Right ventricle myocardium superior (tissue), 1 donor: ENCODE results near the gene INPP4B. TPM values are rescaled to one million over a fixed set of nuclear protein-coding genes. Genes with fewer than 3 reads are reported as not detected.
A peak's percentile ranks its signal among the peaks of the same experiment; 100 is the strongest.
"Not testable (repeated sequence)": the region's sequence is repeated elsewhere in the genome, so short reads cannot be mapped to it uniquely, and the experiment has no call there.

ENCODE experiments used
- ATAC-seq: fragments of 200-7000 bp; cut with Tn5 transposase; one replicate; pipeline ENCODE4 v1.9.1; 2020; ENCODE audit warnings: mild to moderate bottlenecking; ENCODE audit not compliant: poor library complexity
- DNase-seq: peaks from one replicate; pipeline ENCODE4 v3.0.0-alpha.2; 2020
- intact Hi-C: fragments of 100-400 bp; cut with DNase I; formaldehyde crosslinking; loops from one replicate; pipeline ENCODE4 v1.11.2; 2022
- total RNA-seq: library from RNA; stranded (reverse); fragmentation: NEBNext Ultra II Directional; extraction: Animal tissue kit (Norgen Biotek cat#: 25700); gene quantifications from one replicate; pipeline ENCODE4 v1.2.1, GENCODE V29; 2021
- donor health status: DM: no; HTN: yes; CAD: no; lungs with severe emphysema.

Gene INPP4B
- total RNA-seq, 1 donor from 2014 or later = 10.7 TPM

GRCh38 chr4:142411993-142412392 is 434.1 kb downstream of the INPP4B start:
- DNase-seq (no peak), ATAC-seq (no peak)
- intact Hi-C loops = no loop called here

- intact Hi-C loops = no loop called here
- ATAC-seq (no peak), DNase-seq (no peak)
These were observed 438.1 kb downstream of the INPP4B start for GRCh38 chr4:142408003-142408441.

GRCh38 chr4:142407596-142407995 is 438.5 kb downstream of the INPP4B start:
- ATAC-seq (no peak), DNase-seq (no peak)
- intact Hi-C loops = no loop called here

- intact Hi-C loops = no loop called here
- ATAC-seq (no peak), DNase-seq (no peak)
These were observed 439.1 kb downstream of the INPP4B start for GRCh38 chr4:142406917-142407501.

- DNase-seq (no peak), ATAC-seq (no peak)
- intact Hi-C loops = no loop called here
These were observed 439.6 kb downstream of the INPP4B start for GRCh38 chr4:142406499-142406835.

GRCh38 chr4:142405695-142406498 is 440.2 kb downstream of the INPP4B start:
- DNase-seq (no peak), ATAC-seq (peak; percentile 37)
- intact Hi-C loops = no loop called here

GRCh38 chr4:142405021-142405694 is 440.9 kb downstream of the INPP4B start:
- DNase-seq = peak; percentile 44
- intact Hi-C loops = no loop called here
- ATAC-seq = peak; percentile 83

GRCh38 chr4:142404191-142404611 is 441.9 kb downstream of the INPP4B start:
- DNase-seq (no peak), ATAC-seq (peak; percentile 13)
- intact Hi-C loops = no loop called here

- intact Hi-C loops = no loop called here
- ATAC-seq = no peak
- DNase-seq = no peak
These were observed 443.2 kb downstream of the INPP4B start for GRCh38 chr4:142402900-142403299.

- no peak for ATAC-seq
- intact Hi-C loops = no loop called here
These were observed 443.9 kb downstream of the INPP4B start for GRCh38 chr4:142402156-142402555.

GRCh38 chr4:142397364-142397991 is 448.6 kb downstream of the INPP4B start:
- DNase-seq, intact Hi-C loops, ATAC-seq: not testable (repeated sequence)

More at GRCh38 chr4:142402156-142402555, 443.9 kb downstream of the INPP4B start:
- DNase-seq = no peak

GRCh38 chr4:142396279-142396678 is 449.8 kb downstream of the INPP4B start:
- intact Hi-C loops = no loop called here
- DNase-seq (no peak), ATAC-seq (no peak)

- intact Hi-C loops = no loop called here
- ATAC-seq (no peak), DNase-seq (no peak)
These were observed 453.0 kb downstream of the INPP4B start for GRCh38 chr4:142393127-142393526.

GRCh38 chr4:142386856-142387255 is 459.2 kb downstream of the INPP4B start:
- intact Hi-C loops = no loop called here
- DNase-seq (no peak), ATAC-seq (no peak)

GRCh38 chr4:142386449-142386848 is 459.7 kb downstream of the INPP4B start:
- intact Hi-C loops = no loop called here
- no peak for ATAC-seq
- no peak for DNase-seq

- intact Hi-C loops = no loop called here
- ATAC-seq (no peak), DNase-seq (no peak)
These were observed 462.2 kb downstream of the INPP4B start for GRCh38 chr4:142383800-142384470.

GRCh38 chr4:142383354-142383753 is 462.7 kb downstream of the INPP4B start:
- intact Hi-C loops = no loop called here
- DNase-seq (no peak), ATAC-seq (no peak)

- intact Hi-C loops = no loop called here
- ATAC-seq = no peak
These were observed 466.0 kb downstream of the INPP4B start for GRCh38 chr4:142380052-142380602.

More at GRCh38 chr4:142380052-142380602, 466.0 kb downstream of the INPP4B start:
- DNase-seq = no peak
